WERI-Rb-1 (cell line): ENCODE data around the gene CMTM6.

ENCODE experiments used
- DNase-seq: peaks from one replicate; pipeline ENCODE4 v3.0.0-alpha.2; 2020
- H3K27ac ChIP-seq: fragments of 250-450 bp; sonication (Bioruptor Pico); 2 replicates; pipeline ENCODE4 v1.5.1; 2020; ENCODE audit warnings: mild to moderate bottlenecking, moderate library complexity
- H3K27me3 ChIP-seq: fragments of 250-450 bp; sonication (Bioruptor Pico); 2 replicates; pipeline ENCODE4 v1.5.1; 2021; ENCODE audit warnings: mild to moderate bottlenecking, low read depth, moderate library complexity; ENCODE audit not compliant: insufficient read depth, severe bottlenecking
- H3K36me3 ChIP-seq: fragments of 250-450 bp; sonication (Bioruptor Pico); 2 replicates; pipeline ENCODE4 v1.5.1; 2020; ENCODE audit warnings: mild to moderate bottlenecking, moderate library complexity
- H3K4me3 ChIP-seq: 2 replicates; pipeline ENCODE4 v1.5.1; 2011; ENCODE audit warnings: low read depth, mild to moderate bottlenecking, control low read depth, low read length
- H3K9me3 ChIP-seq: fragments of 250-450 bp; sonication (Bioruptor Pico); 2 replicates; pipeline ENCODE4 v1.5.1; 2021; ENCODE audit warnings: mild to moderate bottlenecking, moderate library complexity; ENCODE audit not compliant: severe bottlenecking
- TF ChIP-seq, protein P1 (sequence below): IDR thresholded peaks from 2 replicates; pipeline ENCODE4 v1.5.1; 2011; ENCODE audit warnings: low read depth, mild to moderate bottlenecking, control low read depth, inconsistent platforms, low read length

Gene CMTM6

GRCh38 chr3:32450992-32451659 is 51.5 kb downstream of the CMTM6 start:
- Histone ChIP-seq H3K36me3 (no peaks in the 10 kb centered on the region), H3K27me3 (no peaks in the 10 kb centered on the region), H3K9me3 (no peaks in the 10 kb centered on the region), H3K27ac (no peak overlapping the region), H3K4me3 (no peak overlapping the region)
- DNase-seq, result no peak
- TF ChIP-seq, protein P1, sequence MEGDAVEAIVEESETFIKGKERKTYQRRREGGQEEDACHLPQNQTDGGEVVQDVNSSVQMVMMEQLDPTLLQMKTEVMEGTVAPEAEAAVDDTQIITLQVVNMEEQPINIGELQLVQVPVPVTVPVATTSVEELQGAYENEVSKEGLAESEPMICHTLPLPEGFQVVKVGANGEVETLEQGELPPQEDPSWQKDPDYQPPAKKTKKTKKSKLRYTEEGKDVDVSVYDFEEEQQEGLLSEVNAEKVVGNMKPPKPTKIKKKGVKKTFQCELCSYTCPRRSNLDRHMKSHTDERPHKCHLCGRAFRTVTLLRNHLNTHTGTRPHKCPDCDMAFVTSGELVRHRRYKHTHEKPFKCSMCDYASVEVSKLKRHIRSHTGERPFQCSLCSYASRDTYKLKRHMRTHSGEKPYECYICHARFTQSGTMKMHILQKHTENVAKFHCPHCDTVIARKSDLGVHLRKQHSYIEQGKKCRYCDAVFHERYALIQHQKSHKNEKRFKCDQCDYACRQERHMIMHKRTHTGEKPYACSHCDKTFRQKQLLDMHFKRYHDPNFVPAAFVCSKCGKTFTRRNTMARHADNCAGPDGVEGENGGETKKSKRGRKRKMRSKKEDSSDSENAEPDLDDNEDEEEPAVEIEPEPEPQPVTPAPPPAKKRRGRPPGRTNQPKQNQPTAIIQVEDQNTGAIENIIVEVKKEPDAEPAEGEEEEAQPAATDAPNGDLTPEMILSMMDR, result no peak

GRCh38 chr3:32450426-32450825 is 52.2 kb downstream of the CMTM6 start:
- Histone ChIP-seq H3K9me3 (no peaks in the 10 kb centered on the region), H3K27ac (no peak overlapping the region), H3K36me3 (no peaks in the 10 kb centered on the region), H3K27me3 (no peaks in the 10 kb centered on the region), H3K4me3 (no peak overlapping the region)
- TF ChIP-seq, protein P1, result no peak
- DNase-seq, result no peak

- Histone ChIP-seq H3K9me3 (no peaks in the 10 kb centered on the region), H3K4me3 (no peak overlapping the region), H3K27me3 (no peaks in the 10 kb centered on the region), H3K36me3 (no peaks in the 10 kb centered on the region), H3K27ac (no peak overlapping the region)
- TF ChIP-seq, protein P1, result no peak
- no peak for DNase-seq
Observed at GRCh38 chr3:32449691-32450090, 53.0 kb downstream of the CMTM6 start.

DNA sequence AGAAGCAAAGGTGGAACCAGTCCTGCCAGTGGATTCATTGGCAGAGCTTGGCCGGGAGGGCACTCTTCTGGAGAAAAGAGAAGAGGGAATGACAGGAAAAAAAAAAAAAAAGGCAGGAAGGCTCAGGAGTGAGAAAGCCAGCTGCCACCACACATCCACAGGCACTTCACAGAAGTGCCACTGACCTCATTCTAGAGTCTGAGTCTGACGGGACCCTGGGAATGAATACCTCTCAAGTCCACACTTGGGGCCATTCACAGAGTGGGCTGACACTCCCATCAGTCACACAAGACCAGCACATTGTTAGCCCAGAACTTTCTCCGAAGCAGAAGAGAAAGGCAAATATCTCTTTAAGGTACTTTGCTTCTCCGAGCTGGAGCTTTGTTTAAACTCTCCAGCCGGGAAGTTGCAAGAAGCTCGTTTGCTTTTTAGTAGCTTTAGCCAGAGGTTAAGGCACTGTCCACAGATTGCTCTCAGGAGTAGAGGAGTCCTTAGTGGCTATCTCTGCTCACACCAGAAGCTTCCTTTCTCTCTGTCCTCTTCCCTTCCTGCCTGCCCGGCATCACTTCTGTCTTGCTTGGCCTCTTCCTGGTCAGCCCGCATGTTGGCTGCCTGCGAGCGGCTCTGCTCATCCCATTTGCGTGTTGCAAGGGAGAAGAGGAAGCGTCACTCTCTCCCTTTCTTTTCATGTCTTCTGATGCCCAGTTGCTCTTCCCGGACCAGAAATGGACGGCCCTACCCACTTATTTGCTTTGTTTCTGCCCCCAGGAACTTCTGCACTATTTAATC is 53.8 kb downstream of the CMTM6 start:
- Histone ChIP-seq H3K4me3 (no peak overlapping the region), H3K9me3 (no peaks in the 10 kb centered on the region), H3K36me3 (no peaks in the 10 kb centered on the region), H3K27me3 (no peaks in the 10 kb centered on the region), H3K27ac (no peak overlapping the region)
- no peak for DNase-seq
- TF ChIP-seq, protein P1, result no peak

- Histone ChIP-seq H3K4me3 (no peak overlapping the region), H3K27me3 (no peaks in the 10 kb centered on the region), H3K9me3 (no peaks in the 10 kb centered on the region), H3K27ac (no peak overlapping the region), H3K36me3 (no peaks in the 10 kb centered on the region)
- TF ChIP-seq, protein P1, result no peak
- DNase-seq, result no peak
Observed at GRCh38 chr3:32447865-32448400, 54.7 kb downstream of the CMTM6 start.
